SK-N-SH treated with all-trans-retinoic acid at 6 μM for 48 hours (cell line): ENCODE results near the gene RBM10.

Experiments
- BACH2 ChIP-seq: fragments of 250-450 bp; sonication (Bioruptor Pico); IDR thresholded peaks from 2 replicates; pipeline ENCODE4 v1.9.0; 2021; ENCODE audit warnings: mild to moderate bottlenecking, borderline replicate concordance
- ISL1 ChIP-seq: fragments of 250-450 bp; sonication (Bioruptor Pico); IDR thresholded peaks from 2 replicates; pipeline ENCODE4 v2.1.2; 2022; ENCODE audit warnings: mild to moderate bottlenecking, moderate library complexity
- PATZ1 ChIP-seq: fragments of 250-450 bp; sonication (Bioruptor Pico); IDR thresholded peaks from 2 replicates; pipeline ENCODE4 v1.8.0; 2020; ENCODE audit warnings: mild to moderate bottlenecking, moderate library complexity, borderline replicate concordance
- PPARA ChIP-seq: fragments of 250-450 bp; sonication (Bioruptor Pico); IDR thresholded peaks from 2 replicates; pipeline ENCODE4 v1.5.0; 2020; ENCODE audit warnings: mild to moderate bottlenecking, borderline replicate concordance
- RARB ChIP-seq: fragments of 250-450 bp; sonication (Bioruptor Pico); IDR thresholded peaks from 2 replicates; pipeline ENCODE4 v1.8.0; 2021; ENCODE audit warnings: mild to moderate bottlenecking, moderate library complexity
- TCF4 ChIP-seq: fragments of 250-450 bp; sonication (Bioruptor Pico); IDR thresholded peaks from 2 replicates; pipeline ENCODE4 v1.8.0; 2021; ENCODE audit warnings: mild to moderate bottlenecking, moderate library complexity, borderline replicate concordance
- ZFP30 ChIP-seq: fragments of 450-650 bp; formaldehyde crosslinking; IDR thresholded peaks from 2 replicates; pipeline ENCODE4 v1.5.0; 2022; ENCODE audit warnings: mild to moderate bottlenecking, moderate library complexity
- ZNF565 ChIP-seq: fragments of 450-650 bp; formaldehyde crosslinking; conservative IDR thresholded peaks from 2 replicates; pipeline ENCODE4 v1.5.0; 2020; ENCODE audit warnings: low read depth, mild to moderate bottlenecking, moderate library complexity
- TF ChIP-seq, protein P1 (sequence below): fragments of 250-450 bp; sonication (Bioruptor Pico); IDR thresholded peaks from 2 replicates; pipeline ENCODE4 v1.5.1; 2020; ENCODE audit warnings: low read depth, mild to moderate bottlenecking, moderate library complexity

DNA sequence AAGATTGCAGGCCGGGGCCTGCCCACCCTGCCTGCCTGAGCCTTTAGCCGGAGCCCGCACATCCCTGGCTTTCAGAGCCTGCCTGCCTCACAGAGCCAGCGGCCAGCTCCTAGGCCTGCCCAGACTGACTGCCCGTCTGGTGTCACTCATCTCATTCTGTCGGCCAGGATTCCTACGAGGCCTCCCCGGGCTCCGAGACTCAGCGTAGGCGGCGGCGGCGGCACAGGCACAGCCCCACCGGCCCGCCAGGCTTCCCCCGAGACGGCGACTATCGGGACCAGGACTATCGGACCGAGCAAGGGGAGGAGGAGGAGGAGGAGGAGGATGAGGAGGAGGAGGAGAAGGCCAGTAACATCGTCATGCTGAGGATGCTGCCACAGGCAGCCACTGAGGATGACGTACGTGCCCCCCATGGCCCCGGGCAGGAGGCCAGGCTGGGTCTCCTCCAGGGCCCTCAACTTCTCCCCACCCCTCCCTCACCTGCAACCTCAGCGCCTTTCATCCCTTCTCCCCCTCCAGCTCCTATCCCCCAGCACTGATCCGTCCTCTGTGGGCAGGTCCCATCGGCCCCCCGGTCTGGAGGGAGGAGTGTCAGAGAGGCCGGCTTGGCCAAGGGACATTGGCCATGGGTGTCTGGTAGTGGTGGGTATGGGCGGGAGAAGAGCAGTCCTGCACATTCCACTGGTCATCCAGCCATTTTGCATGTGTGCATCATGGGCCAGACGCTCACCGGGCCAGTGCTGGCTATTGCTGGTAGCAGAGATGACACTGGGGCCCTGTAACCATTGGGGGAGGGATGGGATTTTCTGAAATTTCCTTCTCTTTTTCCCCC lies 26.1 kb downstream of the RBM10 start:
- no peak for TF ChIP-seq RARB (CRISPR knock-in tag)
- TF ChIP-seq ZNF565 (CRISPR knock-in tag) = no peak
- no peak for TF ChIP-seq BACH2
- TF ChIP-seq TCF4 = no peak
- TF ChIP-seq, protein P1, sequence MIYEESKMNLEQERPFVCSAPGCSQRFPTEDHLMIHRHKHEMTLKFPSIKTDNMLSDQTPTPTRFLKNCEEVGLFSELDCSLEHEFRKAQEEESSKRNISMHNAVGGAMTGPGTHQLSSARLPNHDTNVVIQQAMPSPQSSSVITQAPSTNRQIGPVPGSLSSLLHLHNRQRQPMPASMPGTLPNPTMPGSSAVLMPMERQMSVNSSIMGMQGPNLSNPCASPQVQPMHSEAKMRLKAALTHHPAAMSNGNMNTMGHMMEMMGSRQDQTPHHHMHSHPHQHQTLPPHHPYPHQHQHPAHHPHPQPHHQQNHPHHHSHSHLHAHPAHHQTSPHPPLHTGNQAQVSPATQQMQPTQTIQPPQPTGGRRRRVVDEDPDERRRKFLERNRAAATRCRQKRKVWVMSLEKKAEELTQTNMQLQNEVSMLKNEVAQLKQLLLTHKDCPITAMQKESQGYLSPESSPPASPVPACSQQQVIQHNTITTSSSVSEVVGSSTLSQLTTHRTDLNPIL (CRISPR knock-in tag) = no peak
- no peak for TF ChIP-seq PPARA
- TF ChIP-seq PATZ1 = no peak
- no peak for TF ChIP-seq ISL1 (CRISPR knock-in tag)
- TF ChIP-seq ZFP30 (CRISPR knock-in tag) = no peak
